Effector memory CD8-positive, alpha-beta T cell (primary cell): Measurements from ENCODE around the gene CKAP4.

Experiments
- ATAC-seq: fragments of 150-1000 bp; cut with Tn5 transposase; replicated peaks from 2 replicates; pipeline ENCODE4 v1.10.0; 2021; ENCODE audit warnings: mild to moderate bottlenecking, moderate library complexity
- DNase-seq, 3 experiments: peaks; one replicate each; pipeline ENCODE4 v3.0.0; 2021
- H3K27ac Mint-ChIP-seq, 2 donors: one replicate each; pipeline ENCODE4 v1.8.0; 2022; ENCODE audit warnings: mild to moderate bottlenecking in 2 of 2, mixed read lengths in 2 of 2, moderate library complexity in 2 of 2
- H3K27me3 Mint-ChIP-seq, 2 donors: one replicate each; pipeline ENCODE4 v1.8.0; 2022; ENCODE audit warnings: mixed read lengths in 2 of 2
- H3K36me3 Mint-ChIP-seq: one replicate; pipeline ENCODE4 v1.8.0; 2022; ENCODE audit warnings: mild to moderate bottlenecking, moderate library complexity, mixed read lengths; ENCODE audit not compliant: insufficient read depth
- H3K4me1 Mint-ChIP-seq, 2 donors: one replicate each; pipeline ENCODE4 v1.8.0; 2022; ENCODE audit warnings: low read depth in 2 of 2, mixed read lengths in 2 of 2
- H3K4me3 Mint-ChIP-seq, 2 donors: one replicate each; pipeline ENCODE4 v1.8.0; 2022; ENCODE audit warnings: mild to moderate bottlenecking in 2 of 2, mixed read lengths in 2 of 2, moderate library complexity in 2 of 2
- H3K9me3 Mint-ChIP-seq, 2 donors: one replicate each; pipeline ENCODE4 v1.8.0; 2022; ENCODE audit warnings: mixed read lengths in 2 of 2

The CKAP4 gene

DNA sequence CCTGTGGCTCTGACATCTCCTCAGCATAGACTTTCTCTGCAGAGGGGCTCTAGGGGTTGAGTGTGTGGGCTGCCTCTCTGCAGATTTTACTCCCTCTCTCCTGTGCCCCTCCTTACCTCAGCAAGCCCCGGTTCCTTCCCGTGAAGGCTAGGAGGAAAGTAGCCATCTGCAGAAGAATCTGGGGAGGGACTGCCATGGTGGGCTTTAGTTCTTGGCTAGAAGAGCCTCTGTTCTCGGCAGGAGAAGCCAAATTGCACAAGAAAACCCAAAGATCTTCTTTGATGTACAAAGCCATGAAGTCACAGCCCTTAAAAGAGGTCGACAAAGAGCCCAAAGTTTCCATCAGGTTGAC, 23.5 kb downstream of the CKAP4 start:
- Mint-ChIP-seq H3K27ac (no peak overlapping the region), H3K9me3 (no peaks in the 10 kb centered on the region), H3K4me3 (no peak overlapping the region), H3K4me1 (peaks cover 0 to 13% of the 10 kb centered on the region in 2 donors), H3K36me3 (no peaks in the 10 kb centered on the region), H3K27me3 (peaks cover 6 to 30% of the 10 kb centered on the region in 2 donors)
- no peak for ATAC-seq
- DNase-seq, result no peak

DNA sequence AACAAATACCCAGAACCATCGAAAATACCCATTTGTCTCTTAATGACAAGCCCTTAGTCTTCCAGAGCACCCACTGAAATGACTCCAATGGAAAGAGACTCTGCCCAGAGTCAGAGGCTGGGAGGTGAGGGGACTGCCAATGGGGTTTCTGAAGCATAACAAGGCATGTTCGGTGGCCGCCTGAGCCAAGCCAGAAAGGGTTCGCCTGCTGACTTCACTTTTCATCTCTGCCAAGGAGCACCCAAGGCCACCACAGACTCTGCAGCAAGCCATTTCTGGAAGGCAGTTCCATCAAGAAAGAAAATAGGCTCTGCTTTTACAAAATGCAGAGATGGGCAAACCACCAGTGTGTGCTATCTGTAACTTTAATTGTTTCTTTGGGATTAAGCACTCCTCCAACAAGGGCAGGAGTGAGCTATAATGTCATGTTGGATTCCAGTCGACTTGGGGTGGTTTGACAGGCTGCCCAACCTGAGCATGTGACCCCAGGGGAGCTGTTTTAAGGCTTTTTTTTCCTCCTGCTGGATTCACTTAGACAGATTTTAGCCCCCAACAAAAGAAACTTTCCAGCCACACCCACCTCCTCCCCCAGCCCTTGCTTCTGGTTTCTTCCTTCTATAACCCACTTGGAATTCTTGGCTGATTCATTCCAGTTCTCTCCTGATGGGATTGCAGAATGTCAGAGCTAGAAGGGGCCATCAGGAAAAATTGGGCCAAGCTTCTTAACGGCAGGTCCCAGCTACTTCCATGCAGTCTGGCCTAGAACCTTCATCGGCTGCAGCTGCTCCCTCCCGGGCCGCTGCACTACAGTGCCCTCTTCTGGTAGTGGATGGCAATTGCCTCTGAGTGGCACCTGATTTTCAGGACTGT, 24.1 kb downstream of the CKAP4 start:
- DNase-seq, result peak; percentile 70 to 76 (median 72)
- no peaks in the 10 kb centered on the region for H3K36me3 Mint-ChIP-seq

GRCh38 chr12:106220536-106220935, 27.3 kb downstream of the CKAP4 start:
- ATAC-seq (no peak), DNase-seq (no peak)
- peaks cover 3% of the 10 kb centered on the region for H3K36me3 Mint-ChIP-seq
- no peak overlapping the region for H3K27ac Mint-ChIP-seq
- H3K9me3 Mint-ChIP-seq, result no peaks in the 10 kb centered on the region
- peaks cover 0 to 6% of the 10 kb centered on the region in 2 donors for H3K4me1 Mint-ChIP-seq
- H3K4me3 Mint-ChIP-seq, result no peak overlapping the region
- peaks cover 25 to 48% of the 10 kb centered on the region in 2 donors for H3K27me3 Mint-ChIP-seq

More for the DNA sequence above, 24.1 kb downstream of the CKAP4 start:
- no peaks in the 10 kb centered on the region for H3K9me3 Mint-ChIP-seq
- no peak overlapping the region for H3K4me3 Mint-ChIP-seq
- ATAC-seq, result peak; percentile 55
- peaks cover 12 to 32% of the 10 kb centered on the region in 2 donors for H3K27me3 Mint-ChIP-seq
- peaks cover 0 to 13% of the 10 kb centered on the region in 2 donors for H3K4me1 Mint-ChIP-seq
- no peak overlapping the region for H3K27ac Mint-ChIP-seq

- H3K27ac Mint-ChIP-seq, result no peak overlapping the region
- H3K36me3 Mint-ChIP-seq, result peaks cover 3% of the 10 kb centered on the region
- no peaks in the 10 kb centered on the region for H3K9me3 Mint-ChIP-seq
- no peak overlapping the region for H3K4me3 Mint-ChIP-seq
- H3K4me1 Mint-ChIP-seq, result peaks cover 0 to 3% of the 10 kb centered on the region in 2 donors
- DNase-seq, result no peak
- H3K27me3 Mint-ChIP-seq, result peaks cover 37 to 62% of the 10 kb centered on the region in 2 donors
- no peak for ATAC-seq
Measured at GRCh38 chr12:106219043-106219442, 28.8 kb downstream of the CKAP4 start.

GRCh38 chr12:106217706-106218105, 30.1 kb downstream of the CKAP4 start:
- Mint-ChIP-seq H3K36me3 (peaks cover 3% of the 10 kb centered on the region), H3K9me3 (no peaks in the 10 kb centered on the region), H3K4me3 (no peak overlapping the region), H3K4me1 (peaks cover 0 to 2% of the 10 kb centered on the region in 2 donors), H3K27ac (no peak overlapping the region), H3K27me3 (peaks cover 47 to 76% of the 10 kb centered on the region in 2 donors)
- DNase-seq (no peak), ATAC-seq (no peak)

DNA sequence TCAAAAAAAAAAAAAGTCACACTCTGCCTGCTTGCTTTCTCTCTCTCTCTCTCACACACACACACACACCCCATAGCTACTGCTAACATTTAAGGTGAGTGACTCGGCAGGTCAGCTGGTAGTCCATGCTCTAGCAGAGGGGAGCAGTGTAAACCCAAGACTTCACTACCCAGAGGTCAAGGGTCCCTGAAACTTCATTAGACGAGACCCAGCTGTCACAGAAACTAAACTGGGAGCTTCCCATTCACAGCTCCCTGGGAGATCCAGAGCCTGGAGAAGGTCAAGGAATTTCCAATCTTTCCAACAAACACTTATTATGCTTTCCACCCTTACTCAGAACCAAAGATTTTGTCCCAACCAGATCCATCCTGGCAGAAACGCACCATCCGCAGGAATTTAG, 33.2 kb downstream of the CKAP4 start:
- Mint-ChIP-seq H3K4me1 (no peaks in the 10 kb centered on the region), H3K9me3 (no peaks in the 10 kb centered on the region), H3K27ac (no peak overlapping the region), H3K4me3 (no peak overlapping the region), H3K27me3 (peaks cover 66 to 82% of the 10 kb centered on the region in 2 donors), H3K36me3 (peaks cover 3% of the 10 kb centered on the region)
- DNase-seq, result no peak
- no peak for ATAC-seq

GRCh38 chr12:106213662-106214061, 34.2 kb downstream of the CKAP4 start:
- Mint-ChIP-seq H3K27me3 (peaks cover 62 to 82% of the 10 kb centered on the region in 2 donors), H3K4me1 (no peaks in the 10 kb centered on the region), H3K4me3 (no peak overlapping the region), H3K36me3 (peaks cover 3% of the 10 kb centered on the region), H3K27ac (no peak overlapping the region), H3K9me3 (no peaks in the 10 kb centered on the region)
- ATAC-seq (no peak), DNase-seq (no peak)

GRCh38 chr12:106211973-106212372, 35.8 kb downstream of the CKAP4 start:
- Mint-ChIP-seq H3K4me1 (no peaks in the 10 kb centered on the region), H3K36me3 (no peaks in the 10 kb centered on the region), H3K27ac (no peak overlapping the region), H3K27me3 (peaks cover 77 to 86% of the 10 kb centered on the region in 2 donors), H3K9me3 (no peaks in the 10 kb centered on the region), H3K4me3 (no peak overlapping the region)
- ATAC-seq, result no peak
- DNase-seq, result no peak

- Mint-ChIP-seq H3K27ac (peak overlapping the region in 1 of 2 donors; percentile 55), H3K4me1 (no peaks in the 10 kb centered on the region), H3K4me3 (no peak overlapping the region), H3K9me3 (peaks cover 0 to 2% of the 10 kb centered on the region in 2 donors), H3K27me3 (peaks cover 31 to 36% of the 10 kb centered on the region in 2 donors), H3K36me3 (no peaks in the 10 kb centered on the region)
- ATAC-seq (no peak), DNase-seq (no peak)
Measured at GRCh38 chr12:106205208-106206069, 42.4 kb downstream of the CKAP4 start.

- Mint-ChIP-seq H3K27me3 (peaks cover 19 to 30% of the 10 kb centered on the region in 2 donors), H3K27ac (no peak overlapping the region), H3K4me1 (no peaks in the 10 kb centered on the region), H3K36me3 (no peaks in the 10 kb centered on the region), H3K4me3 (no peak overlapping the region), H3K9me3 (peaks cover 0 to 2% of the 10 kb centered on the region in 2 donors)
- DNase-seq (no peak), ATAC-seq (no peak)
Measured at GRCh38 chr12:106204312-106204711, 43.5 kb downstream of the CKAP4 start.

- ATAC-seq (no peak), DNase-seq (no peak)
- Mint-ChIP-seq H3K4me1 (no peaks in the 10 kb centered on the region), H3K27ac (no peak overlapping the region), H3K27me3 (peaks cover 33 to 56% of the 10 kb centered on the region in 2 donors), H3K9me3 (no peaks in the 10 kb centered on the region), H3K36me3 (no peaks in the 10 kb centered on the region), H3K4me3 (no peak overlapping the region)
Measured at GRCh38 chr12:106197906-106198623, 49.8 kb downstream of the CKAP4 start.

- no peak overlapping the region for H3K27ac Mint-ChIP-seq
- H3K4me1 Mint-ChIP-seq, result no peaks in the 10 kb centered on the region
- H3K36me3 Mint-ChIP-seq, result no peaks in the 10 kb centered on the region
- DNase-seq, result no peak
- ATAC-seq, result no peak
- no peaks in the 10 kb centered on the region for H3K9me3 Mint-ChIP-seq
- peaks cover 33 to 62% of the 10 kb centered on the region in 2 donors for H3K27me3 Mint-ChIP-seq
- H3K4me3 Mint-ChIP-seq, result no peak overlapping the region
Measured at GRCh38 chr12:106195621-106196027, 52.2 kb downstream of the CKAP4 start.

DNA sequence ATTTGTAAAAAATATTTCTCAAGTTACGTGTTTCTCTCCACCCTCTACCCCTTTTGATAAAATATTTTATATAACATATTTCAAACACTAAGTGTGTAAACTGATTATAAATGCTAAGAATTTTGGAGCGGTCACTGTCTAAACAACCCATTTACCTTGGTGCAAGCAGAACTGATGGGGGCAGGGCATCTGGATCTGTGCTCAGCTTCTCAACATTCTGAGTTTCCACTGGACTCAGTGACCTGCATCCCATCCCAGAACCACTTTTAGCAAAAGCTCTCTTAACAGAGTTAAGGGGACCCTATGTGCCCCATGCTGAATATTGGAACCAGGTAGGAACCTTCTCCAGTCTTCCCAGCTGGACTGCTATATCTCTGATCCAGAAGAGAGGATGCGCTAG, 53.5 kb downstream of the CKAP4 start:
- Mint-ChIP-seq H3K27ac (no peak overlapping the region), H3K36me3 (no peaks in the 10 kb centered on the region), H3K27me3 (peaks cover 33 to 63% of the 10 kb centered on the region in 2 donors), H3K4me1 (no peaks in the 10 kb centered on the region), H3K9me3 (no peaks in the 10 kb centered on the region), H3K4me3 (no peak overlapping the region)
- ATAC-seq (no peak), DNase-seq (no peak)
